ENCODE measurements around the gene ENPP3.

ENPP3 gene

GRCh38 chr6:131631625-131632289, 5.3 kb upstream of the ENPP3 start:
- Mint-ChIP-seq H3K4me3 (no peak overlapping the region), H3K27me3 (ENCODE audit: low read depth) (peaks cover 2% of the 10 kb centered on the region), H3K36me3 (ENCODE audit: low read depth) (peaks cover 10% of the 10 kb centered on the region), H3K27ac (no peak overlapping the region), H3K4me1 (ENCODE audit: low read depth) (peaks cover 19% of the 10 kb centered on the region), H3K9me3 (no peaks in the 10 kb centered on the region)
- no peak for DNase-seq (ENCODE audit: low spot score)

GRCh38 chr6:131635384-131636340, 1.4 kb upstream of the ENPP3 start:
- H3K27me3 Mint-ChIP-seq (ENCODE audit: low read depth): peaks cover 2% of the 10 kb centered on the region
- no peak overlapping the region for H3K27ac Mint-ChIP-seq
- H3K4me3 Mint-ChIP-seq: no peak overlapping the region
- peaks cover 7% of the 10 kb centered on the region for H3K4me1 Mint-ChIP-seq (ENCODE audit: low read depth)
- no peak for DNase-seq (ENCODE audit: low spot score)
- H3K36me3 Mint-ChIP-seq (ENCODE audit: low read depth): peaks cover 14% of the 10 kb centered on the region
- no peaks in the 10 kb centered on the region for H3K9me3 Mint-ChIP-seq

- peak overlapping the region; percentile 54 for H3K27ac Mint-ChIP-seq
- H3K27me3 Mint-ChIP-seq (ENCODE audit: low read depth): no peaks in the 10 kb centered on the region
- H3K36me3 Mint-ChIP-seq (ENCODE audit: low read depth): peaks cover 18% of the 10 kb centered on the region
- peak overlapping the region; percentile 66 for H3K4me3 Mint-ChIP-seq
- no peak for DNase-seq (ENCODE audit: low spot score)
- H3K9me3 Mint-ChIP-seq: peaks cover 3% of the 10 kb centered on the region
- H3K4me1 Mint-ChIP-seq (ENCODE audit: low read depth): peaks cover 9% of the 10 kb centered on the region
Observed at GRCh38 chr6:131638013-131638412, 911 bp downstream of the ENPP3 start.

- H3K4me1 Mint-ChIP-seq (ENCODE audit: low read depth): peaks cover 9% of the 10 kb centered on the region
- H3K36me3 Mint-ChIP-seq (ENCODE audit: low read depth): peaks cover 10% of the 10 kb centered on the region
- no peak overlapping the region for H3K27ac Mint-ChIP-seq
- peaks cover 3% of the 10 kb centered on the region for H3K9me3 Mint-ChIP-seq
- peak; percentile 25 for DNase-seq (ENCODE audit: low spot score)
- no peak overlapping the region for H3K4me3 Mint-ChIP-seq
- H3K27me3 Mint-ChIP-seq (ENCODE audit: low read depth): no peaks in the 10 kb centered on the region
Observed at GRCh38 chr6:131640100-131640499, 3.0 kb downstream of the ENPP3 start.

- DNase-seq (ENCODE audit: low spot score): no peak
- Mint-ChIP-seq H3K4me3 (no peak overlapping the region), H3K27me3 (ENCODE audit: low read depth) (no peaks in the 10 kb centered on the region), H3K27ac (no peak overlapping the region), H3K36me3 (ENCODE audit: low read depth) (peaks cover 10% of the 10 kb centered on the region), H3K9me3 (peaks cover 3% of the 10 kb centered on the region), H3K4me1 (ENCODE audit: low read depth) (peaks cover 9% of the 10 kb centered on the region)
Observed at GRCh38 chr6:131640576-131640975, 3.5 kb downstream of the ENPP3 start.

GRCh38 chr6:131641554-131641953, 4.5 kb downstream of the ENPP3 start:
- Mint-ChIP-seq H3K36me3 (ENCODE audit: low read depth) (peaks cover 10% of the 10 kb centered on the region), H3K4me3 (no peak overlapping the region), H3K4me1 (ENCODE audit: low read depth) (peaks cover 9% of the 10 kb centered on the region), H3K27me3 (ENCODE audit: low read depth) (no peaks in the 10 kb centered on the region), H3K27ac (peak overlapping the region; percentile 16), H3K9me3 (peaks cover 3% of the 10 kb centered on the region)
- DNase-seq (ENCODE audit: low spot score): no peak

GRCh38 chr6:131642565-131642964, 5.5 kb downstream of the ENPP3 start:
- Mint-ChIP-seq H3K4me3 (no peak overlapping the region), H3K9me3 (peaks cover 3% of the 10 kb centered on the region), H3K4me1 (ENCODE audit: low read depth) (peaks cover 6% of the 10 kb centered on the region), H3K27ac (no peak overlapping the region), H3K36me3 (ENCODE audit: low read depth) (peaks cover 10% of the 10 kb centered on the region), H3K27me3 (ENCODE audit: low read depth) (no peaks in the 10 kb centered on the region)
- DNase-seq (ENCODE audit: low spot score): no peak

- no peak for DNase-seq (ENCODE audit: low spot score)
- Mint-ChIP-seq H3K9me3 (peaks cover 3% of the 10 kb centered on the region), H3K36me3 (ENCODE audit: low read depth) (peaks cover 7% of the 10 kb centered on the region), H3K4me3 (no peak overlapping the region), H3K27me3 (ENCODE audit: low read depth) (no peaks in the 10 kb centered on the region), H3K27ac (no peak overlapping the region), H3K4me1 (ENCODE audit: low read depth) (peaks cover 3% of the 10 kb centered on the region)
Observed at GRCh38 chr6:131642987-131643611, 6.0 kb downstream of the ENPP3 start.

- peaks cover 3% of the 10 kb centered on the region for H3K9me3 Mint-ChIP-seq
- no peak overlapping the region for H3K4me3 Mint-ChIP-seq
- H3K27me3 Mint-ChIP-seq (ENCODE audit: low read depth): no peaks in the 10 kb centered on the region
Observed at GRCh38 chr6:131643855-131644460, 6.9 kb downstream of the ENPP3 start.

GRCh38 chr6:131644921-131645320, 7.8 kb downstream of the ENPP3 start:
- Mint-ChIP-seq H3K27me3 (ENCODE audit: low read depth) (no peaks in the 10 kb centered on the region), H3K4me1 (ENCODE audit: low read depth) (peaks cover 5% of the 10 kb centered on the region), H3K36me3 (ENCODE audit: low read depth) (peaks cover 7% of the 10 kb centered on the region), H3K4me3 (no peak overlapping the region), H3K27ac (no peak overlapping the region), H3K9me3 (peaks cover 3% of the 10 kb centered on the region)
- no peak for DNase-seq (ENCODE audit: low spot score)

More at GRCh38 chr6:131643855-131644460, 6.9 kb downstream of the ENPP3 start:
- Mint-ChIP-seq H3K36me3 (ENCODE audit: low read depth) (peaks cover 7% of the 10 kb centered on the region), H3K4me1 (ENCODE audit: low read depth) (peaks cover 2% of the 10 kb centered on the region), H3K27ac (no peak overlapping the region)
- no peak for DNase-seq (ENCODE audit: low spot score)

GRCh38 chr6:131645846-131646245, 8.7 kb downstream of the ENPP3 start:
- H3K36me3 Mint-ChIP-seq (ENCODE audit: low read depth): peaks cover 7% of the 10 kb centered on the region
- H3K4me3 Mint-ChIP-seq: no peak overlapping the region
- H3K9me3 Mint-ChIP-seq: peaks cover 3% of the 10 kb centered on the region
- no peaks in the 10 kb centered on the region for H3K27me3 Mint-ChIP-seq (ENCODE audit: low read depth)
- peaks cover 7% of the 10 kb centered on the region for H3K4me1 Mint-ChIP-seq (ENCODE audit: low read depth)
- H3K27ac Mint-ChIP-seq: no peak overlapping the region
- no peak for DNase-seq (ENCODE audit: low spot score)

- H3K4me1 Mint-ChIP-seq (ENCODE audit: low read depth): peaks cover 7% of the 10 kb centered on the region
- H3K4me3 Mint-ChIP-seq: no peak overlapping the region
- no peak overlapping the region for H3K27ac Mint-ChIP-seq
- peaks cover 7% of the 10 kb centered on the region for H3K36me3 Mint-ChIP-seq (ENCODE audit: low read depth)
- peaks cover 3% of the 10 kb centered on the region for H3K9me3 Mint-ChIP-seq
- DNase-seq (ENCODE audit: low spot score): no peak
- no peaks in the 10 kb centered on the region for H3K27me3 Mint-ChIP-seq (ENCODE audit: low read depth)
Observed at GRCh38 chr6:131646249-131646670, 9.2 kb downstream of the ENPP3 start.

- H3K27ac Mint-ChIP-seq: no peak overlapping the region
- H3K27me3 Mint-ChIP-seq (ENCODE audit: low read depth): no peaks in the 10 kb centered on the region
- H3K4me1 Mint-ChIP-seq (ENCODE audit: low read depth): peaks cover 11% of the 10 kb centered on the region
- DNase-seq (ENCODE audit: low spot score): no peak
- H3K9me3 Mint-ChIP-seq: no peaks in the 10 kb centered on the region
- no peaks in the 10 kb centered on the region for H3K36me3 Mint-ChIP-seq (ENCODE audit: low read depth)
- no peak overlapping the region for H3K4me3 Mint-ChIP-seq
Observed at GRCh38 chr6:131651782-131652181, 14.7 kb downstream of the ENPP3 start.
